Iris pigment epithelial cell (primary cell): ENCODE results near the gene PFN2.
"Not testable (repeated sequence)": the region's sequence is repeated elsewhere in the genome, so short reads cannot be mapped to it uniquely, and the experiment has no call there.

ENCODE experiments used
- DNase-seq: peaks from one replicate; pipeline ENCODE4 v3.0.0-alpha.2; 2011; ENCODE audit warnings: low read depth

Gene PFN2

GRCh38 chr3:149968216-149968615 lies 2.5 kb downstream of the PFN2 start:
- DNase-seq, result peak; percentile 53

DNA sequence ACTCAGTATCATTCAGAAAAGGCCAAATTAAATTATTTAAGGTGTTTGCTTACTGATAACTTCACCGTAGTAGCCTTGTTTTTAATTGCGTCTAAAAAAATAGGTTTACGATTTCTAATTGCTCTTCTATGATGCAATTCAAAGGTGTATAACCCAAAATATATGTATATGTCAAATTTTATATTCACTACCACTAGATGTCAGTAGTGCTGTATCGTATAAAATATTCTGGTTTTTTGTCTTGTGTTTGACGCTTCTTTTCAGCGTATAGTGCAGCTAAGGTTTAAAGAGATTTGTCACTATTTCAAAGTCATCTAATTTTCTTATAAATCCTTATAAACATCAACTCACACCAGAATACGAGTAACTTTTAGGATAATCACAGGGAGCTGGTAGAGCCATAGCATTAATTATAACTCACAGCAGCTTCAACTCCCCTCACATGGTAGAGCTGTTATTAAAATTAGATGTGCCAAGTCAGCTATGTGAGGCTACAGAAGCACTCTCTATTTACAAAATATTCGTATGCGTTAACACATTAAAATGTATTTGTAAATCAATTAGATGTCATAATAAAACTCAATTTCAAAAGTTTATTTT lies 3.5 kb downstream of the PFN2 start:
- DNase-seq, result peak; percentile 58

DNA sequence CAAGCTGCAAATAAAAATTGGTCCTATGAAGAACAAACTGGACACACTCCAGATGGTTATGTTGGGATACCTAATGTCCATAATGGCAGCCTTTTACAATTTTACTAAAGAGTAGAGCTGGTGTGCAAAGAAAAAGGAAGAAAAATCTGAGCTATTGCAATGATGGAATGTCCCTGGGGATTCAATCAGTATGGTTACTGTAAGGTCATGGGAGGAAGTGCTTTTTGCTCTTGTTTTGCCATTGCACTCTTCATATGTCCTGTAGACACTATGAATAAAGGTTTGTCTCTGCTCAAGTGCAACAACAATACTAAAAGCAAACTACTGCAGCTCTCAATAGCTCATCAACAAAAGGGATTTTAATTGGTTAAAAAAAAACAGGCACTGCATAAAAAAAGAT lies 5.4 kb downstream of the PFN2 start:
- DNase-seq, result no peak

DNA sequence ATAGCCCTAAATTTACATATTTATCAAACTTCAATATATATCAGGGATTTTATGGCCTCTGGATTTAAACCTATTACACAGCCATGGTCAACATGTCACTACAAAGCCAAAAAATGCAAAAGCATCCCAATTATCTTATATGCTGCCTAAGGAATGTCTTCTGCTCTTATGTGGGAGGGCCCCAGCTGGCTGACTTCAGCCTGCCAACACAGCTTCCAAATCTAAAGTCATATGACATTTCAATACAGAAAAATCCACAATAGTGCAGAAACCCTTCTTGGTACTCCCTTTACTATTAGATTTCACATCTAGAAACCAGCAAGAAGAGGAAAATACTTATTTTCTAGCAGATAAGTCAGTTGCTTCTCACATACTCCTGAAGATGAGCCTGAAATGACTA lies 6.4 kb downstream of the PFN2 start:
- peak; percentile 43 for DNase-seq

- DNase-seq, result no peak
Measured at GRCh38 chr3:149963485-149963884, 7.2 kb downstream of the PFN2 start.

DNA sequence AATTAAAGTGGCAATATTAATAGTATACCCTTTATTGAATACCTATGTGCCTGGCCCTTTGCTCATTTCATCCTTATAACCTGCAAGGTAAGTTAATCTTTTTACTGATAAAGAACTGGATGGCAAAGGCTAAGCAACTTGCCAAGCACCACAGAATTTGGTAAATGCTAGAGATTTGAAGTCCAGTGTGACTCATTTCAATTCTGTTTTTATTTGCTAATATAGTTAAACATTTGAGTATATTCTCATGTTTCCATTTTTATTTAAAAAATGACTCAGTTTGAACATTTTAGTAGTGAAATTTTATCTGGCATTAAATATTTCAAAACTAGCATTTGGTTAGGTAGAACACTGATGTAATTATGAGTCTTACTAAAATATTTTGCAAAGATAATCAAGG lies 11.3 kb downstream of the PFN2 start:
- DNase-seq, result peak; percentile 24

DNA sequence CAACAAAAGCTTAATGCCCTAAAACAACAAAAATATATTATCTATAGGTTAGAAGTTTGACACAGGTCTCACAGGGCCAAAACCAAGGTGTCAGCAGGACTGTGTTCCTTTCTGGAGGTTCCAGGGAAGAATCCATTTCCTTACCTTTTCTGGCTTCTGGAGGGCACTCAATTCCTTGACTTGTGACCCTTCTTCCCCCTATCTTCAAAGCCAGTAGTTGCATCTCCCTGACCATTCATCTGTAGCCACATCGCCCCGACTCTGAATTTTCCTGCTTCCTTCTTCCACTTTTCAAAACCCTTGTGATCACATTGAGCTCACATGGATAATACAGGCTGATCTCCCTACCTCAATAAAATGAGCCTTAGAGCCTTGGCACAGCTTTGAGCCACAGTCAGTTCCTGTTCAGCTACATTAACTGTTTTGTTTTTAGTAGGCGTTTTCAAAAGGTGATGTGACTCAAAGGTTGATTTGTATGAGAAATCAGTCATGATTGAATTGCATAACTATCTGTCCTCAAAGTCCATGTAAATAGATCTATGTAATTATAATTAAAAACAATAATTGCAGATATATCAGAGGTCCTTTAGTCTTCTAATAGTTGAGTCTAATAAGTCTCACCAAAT lies 12.4 kb downstream of the PFN2 start:
- peak; percentile 58 for DNase-seq

DNA sequence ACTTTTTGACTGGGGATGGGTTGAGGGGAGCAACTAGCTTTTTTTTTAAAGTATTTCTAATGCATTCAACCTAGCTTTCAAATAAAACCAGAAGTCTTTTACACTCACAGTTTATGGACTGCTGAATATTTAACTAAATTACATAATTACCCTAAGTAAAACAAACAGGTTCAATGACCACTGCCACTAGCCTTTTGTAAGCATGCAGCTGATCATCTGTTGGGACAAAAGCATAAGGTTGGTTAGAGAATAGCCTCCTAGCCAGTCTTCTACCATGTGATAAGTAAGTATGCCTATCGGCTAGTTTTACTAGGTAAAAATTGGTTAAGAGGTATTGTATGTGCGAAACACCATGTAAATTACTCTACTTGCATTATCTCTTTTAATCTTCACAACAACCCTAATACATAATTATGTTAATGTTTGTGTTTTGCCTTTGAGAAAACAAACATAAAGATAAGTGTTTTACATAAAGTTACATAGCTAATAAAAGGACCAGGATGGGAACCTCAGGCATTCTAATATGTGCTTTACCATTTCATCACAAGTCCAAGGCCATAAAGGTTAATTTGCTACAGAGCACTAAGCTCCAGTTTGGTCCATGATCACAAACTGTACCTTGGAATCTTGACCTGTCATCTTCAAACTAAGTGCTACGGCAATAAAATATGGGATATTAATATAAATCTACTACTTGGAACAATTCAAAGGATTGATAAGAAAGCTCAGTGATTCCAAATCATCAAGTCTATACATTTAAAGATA lies 13.2 kb downstream of the PFN2 start:
- no peak for DNase-seq

DNA sequence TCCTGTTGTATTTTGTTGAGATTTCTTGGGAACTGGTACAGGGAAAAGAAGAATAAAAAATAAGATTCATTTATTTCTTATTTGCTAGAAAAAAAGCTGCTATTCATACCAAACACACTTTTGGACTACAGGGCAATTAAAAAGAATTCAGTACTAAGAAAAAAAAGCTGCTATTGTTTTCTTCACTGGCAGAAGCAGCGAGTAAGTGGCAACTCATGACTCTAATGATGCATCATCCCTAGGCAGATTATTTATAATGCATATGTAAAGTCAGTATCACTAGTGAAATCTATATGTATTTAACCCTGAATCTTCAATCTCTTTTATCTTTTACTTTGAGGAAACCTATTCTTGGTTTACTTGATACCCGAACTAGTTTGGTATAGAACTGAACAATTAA lies 15.2 kb downstream of the PFN2 start:
- DNase-seq, result peak; percentile 17

DNA sequence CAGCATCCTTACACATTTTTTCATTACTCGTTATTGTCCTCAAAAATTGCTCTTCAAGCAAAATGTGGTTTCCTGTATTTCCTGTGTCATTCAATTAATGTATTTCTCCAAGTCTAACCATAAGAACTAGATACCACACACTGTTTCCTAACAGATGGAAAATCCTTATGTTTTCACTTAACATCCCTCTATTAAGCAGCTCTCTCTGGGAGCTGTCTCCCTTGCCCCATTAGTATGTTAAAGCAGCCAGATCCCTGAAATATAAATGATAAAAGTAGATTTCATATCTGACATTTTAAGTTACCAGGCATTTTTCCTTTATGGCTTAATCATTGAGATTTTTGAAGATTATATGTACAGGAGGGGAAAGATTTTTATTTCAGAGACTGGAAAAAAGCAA lies 15.9 kb downstream of the PFN2 start:
- no peak for DNase-seq

DNA sequence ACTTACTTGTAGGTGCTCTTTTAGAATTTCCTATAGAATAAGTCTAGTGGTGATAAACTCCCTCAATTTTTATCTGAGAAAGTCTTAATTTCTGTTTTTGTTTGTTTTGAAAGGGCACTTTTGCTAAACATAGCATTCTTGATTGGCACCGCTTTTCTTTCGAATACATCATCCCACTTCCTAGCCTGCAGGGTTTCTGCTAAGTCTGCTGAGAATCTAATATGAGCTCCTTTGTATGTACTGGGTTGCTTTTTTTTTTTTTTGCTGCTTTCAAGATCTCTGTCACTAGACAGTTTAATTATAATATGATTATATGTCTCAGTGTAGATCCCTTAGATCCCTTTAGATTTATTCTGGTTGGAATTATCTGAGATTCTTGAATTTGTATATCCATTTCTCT lies 21.5 kb downstream of the PFN2 start:
- DNase-seq, result no peak

- no peak for DNase-seq
Measured at GRCh38 chr3:149947231-149947630, 23.5 kb downstream of the PFN2 start.

- not testable (repeated sequence) for DNase-seq
Measured at GRCh38 chr3:149943966-149944365, 26.7 kb downstream of the PFN2 start.

GRCh38 chr3:149942409-149942808 lies 28.3 kb downstream of the PFN2 start:
- no peak for DNase-seq

DNA sequence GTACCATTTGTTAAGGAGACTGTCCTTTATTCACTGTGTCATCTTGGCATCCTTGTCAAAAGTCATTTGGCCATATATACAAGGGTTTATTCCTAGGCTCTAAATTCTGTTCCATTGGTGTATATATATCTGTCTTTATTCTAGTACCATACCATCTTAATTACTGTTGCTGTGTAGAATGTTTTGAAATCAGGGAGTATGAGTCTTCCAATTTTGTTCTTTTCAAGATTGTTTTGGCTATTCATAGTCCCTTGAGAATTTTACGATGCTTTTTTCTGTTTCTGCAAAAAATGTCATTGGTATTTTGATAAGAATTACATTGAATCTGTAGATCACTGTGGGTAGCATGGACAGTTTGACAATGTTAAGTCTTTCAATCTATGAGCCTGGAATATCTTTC lies 28.7 kb downstream of the PFN2 start:
- DNase-seq, result no peak

- DNase-seq, result no peak
Measured at GRCh38 chr3:149941186-149941585, 29.5 kb downstream of the PFN2 start.

- DNase-seq, result not testable (repeated sequence)
Measured at GRCh38 chr3:149938392-149939055, 32.2 kb downstream of the PFN2 start.

GRCh38 chr3:149936812-149937230 lies 33.9 kb downstream of the PFN2 start:
- DNase-seq, result peak; percentile 57

- DNase-seq, result peak; percentile 91
Measured at GRCh38 chr3:149934524-149934923, 36.2 kb downstream of the PFN2 start.

- no peak for DNase-seq
Measured at GRCh38 chr3:149933858-149934257, 36.8 kb downstream of the PFN2 start.

DNA sequence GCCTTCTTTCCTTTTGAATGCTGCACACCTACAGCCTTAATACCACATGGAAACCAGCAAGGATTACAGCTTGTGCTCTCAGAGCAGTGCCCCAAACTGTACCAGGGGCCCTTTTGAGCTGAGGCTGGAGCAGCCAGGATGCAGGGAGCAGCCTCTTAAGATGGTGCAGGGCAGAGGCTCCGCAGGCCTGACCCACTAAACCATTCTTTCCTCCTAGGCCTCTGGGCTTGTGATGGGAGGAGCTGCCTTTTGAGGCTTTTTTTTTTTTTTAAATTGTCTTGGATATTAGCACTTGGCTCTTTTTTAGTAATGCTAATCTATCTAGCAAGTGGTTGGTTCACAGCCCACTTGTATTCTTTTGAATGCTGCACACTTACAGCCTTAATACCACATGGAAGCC lies 37.7 kb downstream of the PFN2 start:
- DNase-seq, result no peak

GRCh38 chr3:149920119-149920518 lies 50.6 kb downstream of the PFN2 start:
- no peak for DNase-seq

DNA sequence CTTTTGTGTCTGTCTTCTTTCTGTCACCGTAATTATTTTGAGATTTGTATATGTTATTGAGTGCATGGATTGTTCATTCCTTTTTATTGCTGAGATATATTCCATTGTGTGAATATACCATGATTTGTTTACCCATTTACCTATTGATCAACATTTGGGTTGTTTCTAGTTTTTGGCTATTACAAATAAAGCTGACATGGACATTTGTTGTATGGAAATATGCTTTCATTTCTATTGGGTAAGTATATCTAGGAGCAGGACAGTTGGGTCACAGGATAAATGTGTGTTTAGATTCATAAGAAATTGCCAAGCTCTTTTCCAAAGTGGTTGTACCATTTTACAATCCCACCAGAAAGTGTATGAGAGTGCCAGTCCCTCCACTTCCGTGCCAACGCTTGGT lies 51.2 kb downstream of the PFN2 start:
- DNase-seq, result no peak
